IPS DF 6.9 (cell line): ENCODE data around the gene ANKMY1.

Experiments
- DNase-seq: peaks from one replicate; pipeline ENCODE4 v3.0.0-alpha.2; 2013; ENCODE audit warnings: low read depth, low spot score
- H3K27ac ChIP-seq: one replicate; pipeline ENCODE4 v1.5.1; 2013; ENCODE audit warnings: low read length, control low read depth
- H3K27me3 ChIP-seq: 2 replicates; pipeline ENCODE4 v1.6.1; 2013; ENCODE audit warnings: mild to moderate bottlenecking, low read length; ENCODE audit not compliant: control insufficient read depth, insufficient read depth
- H3K36me3 ChIP-seq: 2 replicates; pipeline ENCODE4 v1.6.1; 2013; ENCODE audit warnings: low read length; ENCODE audit not compliant: control insufficient read depth, insufficient read depth
- H3K4me1 ChIP-seq: 2 replicates; pipeline ENCODE4 v1.6.1; 2013; ENCODE audit warnings: low read length; ENCODE audit not compliant: control insufficient read depth, insufficient read depth
- H3K4me3 ChIP-seq: 2 replicates; pipeline ENCODE4 v1.5.1; 2013; ENCODE audit warnings: mild to moderate bottlenecking, low read length
- H3K9me3 ChIP-seq: 2 replicates; pipeline ENCODE4 v1.6.1; 2013; ENCODE audit warnings: low read length, inconsistent platforms; ENCODE audit not compliant: control insufficient read depth, insufficient read depth
- WGBS: extraction: QIAGEN DNeasy Blood & Tissue Kit; methylation state at CpG from one replicate; pipeline ENCODE4 v1.1.7; 2013; ENCODE audit warnings: mixed read lengths, missing lambda C conversion rate; ENCODE audit not compliant: insufficient read length, insufficient coverage; 5-methylcytosine and 5-hydroxymethylcytosine counted together

Gene ANKMY1

GRCh38 chr2:240594511-240595380, 37.0 kb upstream of the ANKMY1 start:
- DNase-seq, result no peak
- H3K27ac ChIP-seq, result no peak overlapping the region
- no peaks in the 10 kb centered on the region for H3K9me3 ChIP-seq
- no peak overlapping the region for H3K4me3 ChIP-seq
- peaks cover 27% of the 10 kb centered on the region for H3K36me3 ChIP-seq
- H3K4me1 ChIP-seq, result no peaks in the 10 kb centered on the region
- no peaks in the 10 kb centered on the region for H3K27me3 ChIP-seq
- WGBS, result no CpG with 5 or more reads among the region's 34 CpGs

GRCh38 chr2:240593703-240594451, 36.1 kb upstream of the ANKMY1 start:
- no peaks in the 10 kb centered on the region for H3K9me3 ChIP-seq
- no peak overlapping the region for H3K4me3 ChIP-seq
- no CpG with 5 or more reads among the region's 19 CpGs for WGBS
- DNase-seq, result no peak
- no peaks in the 10 kb centered on the region for H3K4me1 ChIP-seq
- H3K36me3 ChIP-seq, result peaks cover 30% of the 10 kb centered on the region
- H3K27ac ChIP-seq, result no peak overlapping the region
- H3K27me3 ChIP-seq, result no peaks in the 10 kb centered on the region

- H3K27me3 ChIP-seq, result no peaks in the 10 kb centered on the region
- H3K4me3 ChIP-seq, result no peak overlapping the region
- no peaks in the 10 kb centered on the region for H3K4me1 ChIP-seq
- H3K27ac ChIP-seq, result no peak overlapping the region
- no CpG with 5 or more reads among the region's 20 CpGs for WGBS
- no peaks in the 10 kb centered on the region for H3K9me3 ChIP-seq
- no peak for DNase-seq
- H3K36me3 ChIP-seq, result peaks cover 25% of the 10 kb centered on the region
These were observed 35.4 kb upstream of the ANKMY1 start for GRCh38 chr2:240593026-240593702.

GRCh38 chr2:240591784-240592183, 34.0 kb upstream of the ANKMY1 start:
- Histone ChIP-seq H3K9me3 (no peaks in the 10 kb centered on the region), H3K36me3 (peaks cover 19% of the 10 kb centered on the region), H3K4me1 (peaks cover 3% of the 10 kb centered on the region; the same call in 1 of the 2 replicates), H3K27ac (no peak overlapping the region), H3K4me3 (no peak overlapping the region), H3K27me3 (no peaks in the 10 kb centered on the region)
- DNase-seq, result no peak
- WGBS, result no CpG with 5 or more reads among the region's 13 CpGs

- DNase-seq, result no peak
- H3K27ac ChIP-seq, result no peak overlapping the region
- WGBS, result no CpG with 5 or more reads among the region's 6 CpGs
- H3K36me3 ChIP-seq, result peaks cover 16% of the 10 kb centered on the region
- H3K27me3 ChIP-seq, result no peaks in the 10 kb centered on the region
- peaks cover 3% of the 10 kb centered on the region; the same call in 1 of the 2 replicates for H3K4me1 ChIP-seq
- no peak overlapping the region for H3K4me3 ChIP-seq
- H3K9me3 ChIP-seq, result no peaks in the 10 kb centered on the region
These were observed 33.4 kb upstream of the ANKMY1 start for GRCh38 chr2:240591226-240591625.

GRCh38 chr2:240590681-240591111, 32.9 kb upstream of the ANKMY1 start:
- no peaks in the 10 kb centered on the region for H3K27me3 ChIP-seq
- no peak overlapping the region for H3K4me3 ChIP-seq
- peaks cover 3% of the 10 kb centered on the region; the same call in 1 of the 2 replicates for H3K4me1 ChIP-seq
- H3K9me3 ChIP-seq, result no peaks in the 10 kb centered on the region
- DNase-seq, result no peak
- no peak overlapping the region for H3K27ac ChIP-seq
- H3K36me3 ChIP-seq, result peaks cover 12% of the 10 kb centered on the region
- WGBS, result no CpG with 5 or more reads among the region's 21 CpGs

GRCh38 chr2:240589850-240590525, 32.2 kb upstream of the ANKMY1 start:
- Histone ChIP-seq H3K4me3 (no peak overlapping the region), H3K27me3 (no peaks in the 10 kb centered on the region), H3K9me3 (no peaks in the 10 kb centered on the region), H3K4me1 (peaks cover 7% of the 10 kb centered on the region), H3K27ac (no peak overlapping the region), H3K36me3 (peaks cover 12% of the 10 kb centered on the region)
- no CpG with 5 or more reads among the region's 16 CpGs for WGBS
- DNase-seq, result no peak

GRCh38 chr2:240589375-240589774, 31.6 kb upstream of the ANKMY1 start:
- no peak for DNase-seq
- whole genome bisulfite sequencing, result no CpG with 5 or more reads among the region's 14 CpGs
- peaks cover 12% of the 10 kb centered on the region for H3K36me3 ChIP-seq
- H3K9me3 ChIP-seq, result no peaks in the 10 kb centered on the region
- H3K27ac ChIP-seq, result no peak overlapping the region
- H3K4me3 ChIP-seq, result no peak overlapping the region
- H3K27me3 ChIP-seq, result no peaks in the 10 kb centered on the region
- peaks cover 8% of the 10 kb centered on the region for H3K4me1 ChIP-seq

GRCh38 chr2:240588669-240589068, 30.9 kb upstream of the ANKMY1 start:
- no peak overlapping the region for H3K4me3 ChIP-seq
- H3K27ac ChIP-seq, result no peak overlapping the region
- no peak for DNase-seq
- peaks cover 8% of the 10 kb centered on the region for H3K4me1 ChIP-seq
- H3K36me3 ChIP-seq, result peaks cover 11% of the 10 kb centered on the region
- H3K27me3 ChIP-seq, result no peaks in the 10 kb centered on the region
- no peaks in the 10 kb centered on the region for H3K9me3 ChIP-seq
- WGBS, result 100% methylated on average over 1 of the region's 4 CpGs
